Uterus (tissue), 2 donors: ENCODE measurements around the gene COL6A1.

Experiments
- POLR2A ChIP-seq, 2 donors: fragments of 450-650 bp; IDR thresholded peaks; one replicate each; pipeline ENCODE4 v1.6.1; 2016; ENCODE audit warnings: antibody characterized with exemption in 2 of 2, mild to moderate bottlenecking in 1 of 2, moderate library complexity in 1 of 2
- TF ChIP-seq, protein P1 (sequence below), 4 experiments: fragments of 200-600 bp in 2 of 4; fragments of 450-650 bp in 2 of 4; sonication (generic) in 2 of 4; IDR thresholded peaks; one replicate each; pipeline ENCODE4 v1.5.1; 2016 to 2019; ENCODE audit warnings: antibody characterized with exemption in 4 of 4, mild to moderate bottlenecking in 2 of 4, moderate library complexity in 1 of 4

GRCh38 chr21:45950740-45951515 lies 30.6 kb upstream of the COL6A1 start:
- TF ChIP-seq POLR2A (IDR thresholded peaks at IDR 0.05): peak in 1 of 2 donors; percentile 15
- TF ChIP-seq, protein P1, sequence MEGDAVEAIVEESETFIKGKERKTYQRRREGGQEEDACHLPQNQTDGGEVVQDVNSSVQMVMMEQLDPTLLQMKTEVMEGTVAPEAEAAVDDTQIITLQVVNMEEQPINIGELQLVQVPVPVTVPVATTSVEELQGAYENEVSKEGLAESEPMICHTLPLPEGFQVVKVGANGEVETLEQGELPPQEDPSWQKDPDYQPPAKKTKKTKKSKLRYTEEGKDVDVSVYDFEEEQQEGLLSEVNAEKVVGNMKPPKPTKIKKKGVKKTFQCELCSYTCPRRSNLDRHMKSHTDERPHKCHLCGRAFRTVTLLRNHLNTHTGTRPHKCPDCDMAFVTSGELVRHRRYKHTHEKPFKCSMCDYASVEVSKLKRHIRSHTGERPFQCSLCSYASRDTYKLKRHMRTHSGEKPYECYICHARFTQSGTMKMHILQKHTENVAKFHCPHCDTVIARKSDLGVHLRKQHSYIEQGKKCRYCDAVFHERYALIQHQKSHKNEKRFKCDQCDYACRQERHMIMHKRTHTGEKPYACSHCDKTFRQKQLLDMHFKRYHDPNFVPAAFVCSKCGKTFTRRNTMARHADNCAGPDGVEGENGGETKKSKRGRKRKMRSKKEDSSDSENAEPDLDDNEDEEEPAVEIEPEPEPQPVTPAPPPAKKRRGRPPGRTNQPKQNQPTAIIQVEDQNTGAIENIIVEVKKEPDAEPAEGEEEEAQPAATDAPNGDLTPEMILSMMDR (IDR thresholded peaks at IDR 0.05): no peak
